8988T (cell line): ENCODE data around the gene SPATS2L.

Experiments
- DNase-seq: peaks from one replicate; pipeline ENCODE4 v3.0.0; 2011

The SPATS2L gene

GRCh38 chr2:200418399-200418798 lies 111.9 kb downstream of the SPATS2L start:
- no peak for DNase-seq

- no peak for DNase-seq
Measured at GRCh38 chr2:200419325-200419724, 112.8 kb downstream of the SPATS2L start.

GRCh38 chr2:200421270-200421669 lies 114.8 kb downstream of the SPATS2L start:
- DNase-seq: no peak

- no peak for DNase-seq
Measured at GRCh38 chr2:200422071-200422470, 115.6 kb downstream of the SPATS2L start.

- no peak for DNase-seq
Measured at GRCh38 chr2:200422532-200423261, 116.2 kb downstream of the SPATS2L start.

- DNase-seq: no peak
Measured at GRCh38 chr2:200423541-200423940, 117.0 kb downstream of the SPATS2L start.

GRCh38 chr2:200425026-200425821 lies 118.7 kb downstream of the SPATS2L start:
- no peak for DNase-seq

GRCh38 chr2:200426754-200427153 lies 120.3 kb downstream of the SPATS2L start:
- no peak for DNase-seq

GRCh38 chr2:200428961-200429665 lies 122.6 kb downstream of the SPATS2L start:
- no peak for DNase-seq

- no peak for DNase-seq
Measured at GRCh38 chr2:200430017-200430416, 123.5 kb downstream of the SPATS2L start.

GRCh38 chr2:200431996-200432705 lies 125.7 kb downstream of the SPATS2L start:
- no peak for DNase-seq

GRCh38 chr2:200435379-200435778 lies 128.9 kb downstream of the SPATS2L start:
- no peak for DNase-seq

GRCh38 chr2:200438251-200438650 lies 131.8 kb downstream of the SPATS2L start:
- DNase-seq: no peak

- no peak for DNase-seq
Measured at GRCh38 chr2:200438846-200439245, 132.4 kb downstream of the SPATS2L start.

GRCh38 chr2:200439981-200440380 lies 133.5 kb downstream of the SPATS2L start:
- no peak for DNase-seq

- DNase-seq: no peak
Measured at GRCh38 chr2:200442471-200442870, 136.0 kb downstream of the SPATS2L start.

GRCh38 chr2:200443376-200443775 lies 136.9 kb downstream of the SPATS2L start:
- no peak for DNase-seq

- no peak for DNase-seq
Measured at GRCh38 chr2:200443916-200444315, 137.4 kb downstream of the SPATS2L start.

- no peak for DNase-seq
Measured at GRCh38 chr2:200444530-200444929, 138.0 kb downstream of the SPATS2L start.

GRCh38 chr2:200445284-200445683 lies 138.8 kb downstream of the SPATS2L start:
- DNase-seq: no peak

- DNase-seq: no peak
Measured at GRCh38 chr2:200446612-200447011, 140.1 kb downstream of the SPATS2L start.

GRCh38 chr2:200447139-200447855 lies 140.8 kb downstream of the SPATS2L start:
- no peak for DNase-seq
